ENCODE measurements around the gene IDNK.
"Not testable (repeated sequence)": the region's sequence is repeated elsewhere in the genome, so short reads cannot be mapped to it uniquely, and the experiment has no call there.

The IDNK gene

DNA sequence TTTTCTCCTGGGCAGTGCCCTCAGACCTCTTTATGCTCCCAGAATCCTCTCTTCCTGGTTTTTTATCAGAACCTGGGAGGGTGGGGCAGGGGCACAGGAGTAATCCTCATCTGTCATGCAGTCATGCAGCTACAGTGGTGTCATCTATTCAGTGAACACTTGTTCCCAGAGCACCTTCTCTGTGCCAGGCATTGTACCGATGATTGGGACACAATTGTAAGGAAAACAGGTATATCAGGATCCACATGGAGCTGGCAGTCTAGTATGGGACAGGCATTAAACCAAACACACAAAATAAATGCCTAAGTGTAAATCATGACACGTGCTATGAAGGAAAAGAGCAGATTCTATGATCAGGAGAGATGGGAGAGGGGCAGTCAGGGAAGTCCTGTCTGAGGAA lies 21.5 kb upstream of the IDNK start:
- H3K9me2 ChIP-seq (replicated peaks; ENCODE audit: low read depth, low read length) = no peaks in the 10 kb centered on the region
- no peak overlapping the region for H3K9ac ChIP-seq (ENCODE audit: low read depth, low read length, poor library complexity, severe bottlenecking)
- H3K4me2 ChIP-seq (ENCODE audit: low read depth, low read length, poor library complexity, severe bottlenecking) = no peak overlapping the region
- no peaks in the 10 kb centered on the region for H4K20me1 ChIP-seq (ENCODE audit: insufficient read depth, low read length, poor library complexity, severe bottlenecking)
- H3K27me3 ChIP-seq (ENCODE audit: insufficient read depth, low read length, poor library complexity, severe bottlenecking) = no peaks in the 10 kb centered on the region
- TF ChIP-seq, protein P1, sequence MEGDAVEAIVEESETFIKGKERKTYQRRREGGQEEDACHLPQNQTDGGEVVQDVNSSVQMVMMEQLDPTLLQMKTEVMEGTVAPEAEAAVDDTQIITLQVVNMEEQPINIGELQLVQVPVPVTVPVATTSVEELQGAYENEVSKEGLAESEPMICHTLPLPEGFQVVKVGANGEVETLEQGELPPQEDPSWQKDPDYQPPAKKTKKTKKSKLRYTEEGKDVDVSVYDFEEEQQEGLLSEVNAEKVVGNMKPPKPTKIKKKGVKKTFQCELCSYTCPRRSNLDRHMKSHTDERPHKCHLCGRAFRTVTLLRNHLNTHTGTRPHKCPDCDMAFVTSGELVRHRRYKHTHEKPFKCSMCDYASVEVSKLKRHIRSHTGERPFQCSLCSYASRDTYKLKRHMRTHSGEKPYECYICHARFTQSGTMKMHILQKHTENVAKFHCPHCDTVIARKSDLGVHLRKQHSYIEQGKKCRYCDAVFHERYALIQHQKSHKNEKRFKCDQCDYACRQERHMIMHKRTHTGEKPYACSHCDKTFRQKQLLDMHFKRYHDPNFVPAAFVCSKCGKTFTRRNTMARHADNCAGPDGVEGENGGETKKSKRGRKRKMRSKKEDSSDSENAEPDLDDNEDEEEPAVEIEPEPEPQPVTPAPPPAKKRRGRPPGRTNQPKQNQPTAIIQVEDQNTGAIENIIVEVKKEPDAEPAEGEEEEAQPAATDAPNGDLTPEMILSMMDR (conservative IDR thresholded peaks at IDR 0.05; ENCODE audit: low read length) = no peak
- TF ChIP-seq EZH2phosphoT487 (IDR thresholded peaks at IDR 0.05; ENCODE audit: borderline replicate concordance) = no peak
- no peaks in the 10 kb centered on the region for H3F3A ChIP-seq (ENCODE audit: low read depth)
- H3K79me2 ChIP-seq (ENCODE audit: insufficient read depth, low read length) = no peaks in the 10 kb centered on the region
- no peaks in the 10 kb centered on the region for H3K36me3 ChIP-seq (ENCODE audit: insufficient read depth, low read length)
- H3K9me3 ChIP-seq (ENCODE audit: insufficient read depth, low read depth, low read length) = no peaks in the 10 kb centered on the region
- H2AFZ ChIP-seq (ENCODE audit: low read length) = no peak overlapping the region
- H3K4me1 ChIP-seq (ENCODE audit: insufficient read depth, low read length, poor library complexity, severe bottlenecking) = no peaks in the 10 kb centered on the region
- H3K4me3 ChIP-seq (ENCODE audit: low read length, poor library complexity, severe bottlenecking) = no peak overlapping the region

DNA sequence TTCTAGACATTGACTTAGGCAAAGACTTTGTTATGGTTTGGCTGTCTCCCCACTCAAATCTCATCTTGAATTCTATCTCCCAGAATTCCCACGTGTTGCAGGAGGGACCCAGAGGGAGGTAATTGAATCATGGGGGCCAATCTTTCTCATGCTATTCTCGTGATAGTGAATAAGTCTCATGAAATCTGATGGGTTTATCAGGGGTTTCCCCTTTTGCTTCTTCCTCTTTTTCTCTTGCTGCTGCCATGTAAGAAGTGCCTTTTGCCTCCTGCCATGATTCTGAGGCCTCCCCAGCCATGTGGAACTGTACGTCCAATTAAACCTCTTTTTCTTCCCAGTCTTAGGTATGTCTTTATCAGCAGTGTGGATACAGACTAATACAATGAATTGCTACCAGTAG lies 15.3 kb upstream of the IDNK start:
- H4K20me1 ChIP-seq (ENCODE audit: insufficient read depth, low read length, poor library complexity, severe bottlenecking); H3K4me3 ChIP-seq (ENCODE audit: low read length, poor library complexity, severe bottlenecking); H3K9me3 ChIP-seq (ENCODE audit: insufficient read depth, low read depth, low read length); H3K79me2 ChIP-seq (ENCODE audit: insufficient read depth, low read length); H2AFZ ChIP-seq (ENCODE audit: low read length); H3K9me2 ChIP-seq (replicated peaks; ENCODE audit: low read depth, low read length); H3K27me3 ChIP-seq (ENCODE audit: insufficient read depth, low read length, poor library complexity, severe bottlenecking); H3F3A ChIP-seq (ENCODE audit: low read depth); H3K4me2 ChIP-seq (ENCODE audit: low read depth, low read length, poor library complexity, severe bottlenecking); H3K9ac ChIP-seq (ENCODE audit: low read depth, low read length, poor library complexity, severe bottlenecking); H3K36me3 ChIP-seq (ENCODE audit: insufficient read depth, low read length); H3K4me1 ChIP-seq (ENCODE audit: insufficient read depth, low read length, poor library complexity, severe bottlenecking): not testable (repeated sequence)

DNA sequence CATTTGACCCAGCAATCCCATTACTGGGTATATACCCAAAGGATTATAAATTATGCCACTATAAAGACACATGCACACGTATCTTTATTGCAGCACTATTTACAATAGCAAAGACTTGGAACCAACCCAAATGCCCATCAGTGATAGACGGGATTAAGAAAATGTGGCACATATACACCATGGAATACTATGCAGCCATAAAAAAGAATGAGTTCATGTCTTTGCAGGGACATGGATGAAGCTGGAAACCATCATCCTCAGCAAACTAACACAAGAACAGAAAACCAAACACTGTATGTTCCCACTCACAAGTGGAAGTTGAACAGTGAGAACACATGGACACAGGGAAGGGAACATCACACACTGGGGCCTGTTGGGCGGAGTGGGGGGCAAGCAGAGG lies 9.6 kb upstream of the IDNK start:
- H3K9ac ChIP-seq (ENCODE audit: low read depth, low read length, poor library complexity, severe bottlenecking); H3K36me3 ChIP-seq (ENCODE audit: insufficient read depth, low read length); H3K27me3 ChIP-seq (ENCODE audit: insufficient read depth, low read length, poor library complexity, severe bottlenecking); H3K4me1 ChIP-seq (ENCODE audit: insufficient read depth, low read length, poor library complexity, severe bottlenecking); H3F3A ChIP-seq (ENCODE audit: low read depth); H3K79me2 ChIP-seq (ENCODE audit: insufficient read depth, low read length); H3K4me3 ChIP-seq (ENCODE audit: low read length, poor library complexity, severe bottlenecking); H3K9me3 ChIP-seq (ENCODE audit: insufficient read depth, low read depth, low read length); H3K9me2 ChIP-seq (replicated peaks; ENCODE audit: low read depth, low read length); H4K20me1 ChIP-seq (ENCODE audit: insufficient read depth, low read length, poor library complexity, severe bottlenecking); H2AFZ ChIP-seq (ENCODE audit: low read length); H3K4me2 ChIP-seq (ENCODE audit: low read depth, low read length, poor library complexity, severe bottlenecking): not testable (repeated sequence)

DNA sequence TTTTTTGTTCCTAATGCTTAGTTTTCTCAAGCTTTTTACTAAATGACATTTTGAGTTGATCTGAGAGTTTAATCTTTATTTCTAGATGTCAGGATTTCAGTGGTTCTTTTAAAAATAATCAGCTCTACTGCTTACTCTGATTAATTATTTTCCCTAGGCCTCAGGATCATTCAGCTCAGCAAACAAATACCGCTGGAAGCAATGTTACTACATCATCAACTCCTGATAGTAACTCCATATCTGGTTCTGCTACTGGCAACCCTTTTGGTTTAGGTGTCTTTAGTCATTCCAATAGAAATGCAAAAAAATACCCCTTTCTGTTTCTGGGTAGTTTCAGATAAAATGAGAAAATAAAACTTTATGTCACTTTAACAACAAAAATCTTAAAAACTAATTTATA lies 5.6 kb upstream of the IDNK start:
- Histone ChIP-seq H3K4me3 (ENCODE audit: low read length, poor library complexity, severe bottlenecking) (no peak overlapping the region), H3K9me2 (replicated peaks; ENCODE audit: low read depth, low read length) (no peaks in the 10 kb centered on the region), H3K4me1 (ENCODE audit: insufficient read depth, low read length, poor library complexity, severe bottlenecking) (peaks cover 7% of the 10 kb centered on the region), H3K4me2 (ENCODE audit: low read depth, low read length, poor library complexity, severe bottlenecking) (no peak overlapping the region), H3K79me2 (ENCODE audit: insufficient read depth, low read length) (no peaks in the 10 kb centered on the region), H3F3A (ENCODE audit: low read depth) (no peaks in the 10 kb centered on the region), H4K20me1 (ENCODE audit: insufficient read depth, low read length, poor library complexity, severe bottlenecking) (no peaks in the 10 kb centered on the region), H3K36me3 (ENCODE audit: insufficient read depth, low read length) (no peaks in the 10 kb centered on the region), H3K9me3 (ENCODE audit: insufficient read depth, low read depth, low read length) (no peaks in the 10 kb centered on the region), H3K9ac (ENCODE audit: low read depth, low read length, poor library complexity, severe bottlenecking) (no peak overlapping the region), H3K27me3 (ENCODE audit: insufficient read depth, low read length, poor library complexity, severe bottlenecking) (no peaks in the 10 kb centered on the region), H2AFZ (ENCODE audit: low read length) (no peak overlapping the region)
- TF ChIP-seq, protein P1 (conservative IDR thresholded peaks at IDR 0.05; ENCODE audit: low read length) = no peak
- no peak for TF ChIP-seq EZH2phosphoT487 (IDR thresholded peaks at IDR 0.05; ENCODE audit: borderline replicate concordance)

Measured in Loucy (cell line).